PC-9 (cell line): ENCODE measurements around the gene DEFB127. TPM values are rescaled to one million over a fixed set of nuclear protein-coding genes. Genes with fewer than 3 reads are reported as not detected.
"Not testable (repeated sequence)": the region's sequence is repeated elsewhere in the genome, so short reads cannot be mapped to it uniquely, and the experiment has no call there.

Experiments used
- BruUV-seq: library from RNA; stranded (reverse); fragments of 400-500 nt; replicated peaks from 2 replicates; lab custom pipeline; 2021; lab: Mats Ljungman, UMichigan
- CTCF ChIA-PET: fragments of 300-600 bp; sonication (Branson Sonifier 250); formaldehyde crosslinking; loops from one replicate; lab custom pipeline; 2022; ENCODE audit warnings: antibody characterized with exemption; lab: Charles Lee
- POLR2A ChIA-PET: fragments of 300-600 bp; sonication (Branson Sonifier 250); formaldehyde crosslinking; loops from one replicate; lab custom pipeline; 2022; ENCODE audit warnings: antibody characterized with exemption; ENCODE audit not compliant: unreplicated experiment; lab: Charles Lee
- DNase-seq, 2 experiments: peaks; one replicate each; pipeline versions ENCODE4 v3.0.0 to v3.0.0-alpha.2; 2015 to 2022; ENCODE audit warnings: mixed read lengths in 1 of 2
- H2AFZ ChIP-seq: fragments of 200-600 bp; sonication (generic); 2 replicates; pipeline ENCODE4 v1.8.1; 2017; ENCODE audit warnings: antibody characterized with exemption
- H3F3A ChIP-seq: fragments of 200-600 bp; sonication (generic); 2 replicates; pipeline ENCODE4 v1.8.1; 2017; ENCODE audit warnings: antibody characterized with exemption, mild to moderate bottlenecking, low read depth; ENCODE audit not compliant: insufficient read depth
- H3K27ac ChIP-seq: fragments of 200-600 bp; sonication (generic); 2 replicates; pipeline ENCODE4 v1.6.1; 2016; ENCODE audit warnings: mixed run types
- H3K27me3 ChIP-seq: fragments of 200-600 bp; sonication (generic); 2 replicates; pipeline ENCODE4 v1.6.1; 2016; ENCODE audit warnings: low read depth, mixed run types; ENCODE audit not compliant: insufficient read depth
- H3K36me3 ChIP-seq: fragments of 200-600 bp; sonication (generic); 2 replicates; pipeline ENCODE4 v1.6.1; 2016; ENCODE audit warnings: low read depth, mixed run types
- H3K4me1 ChIP-seq: fragments of 200-600 bp; sonication (generic); replicated peaks from 2 replicates; pipeline ENCODE4 v1.6.1; 2016; ENCODE audit warnings: mixed run types; ENCODE audit not compliant: insufficient read depth
- H3K4me2 ChIP-seq: fragments of 200-600 bp; sonication (generic); 2 replicates; pipeline ENCODE4 v1.6.1; 2017; ENCODE audit warnings: mixed run types
- H3K4me3 ChIP-seq: fragments of 200-600 bp; sonication (generic); 2 replicates; pipeline ENCODE4 v1.6.1; 2016; ENCODE audit warnings: mixed run types
- H3K79me2 ChIP-seq: fragments of 200-600 bp; sonication (generic); 2 replicates; pipeline ENCODE4 v1.6.1; 2017; ENCODE audit warnings: low read depth, mixed run types
- H3K9me2 ChIP-seq: fragments of 200-600 bp; sonication (generic); 2 replicates; pipeline ENCODE4 v1.8.1; 2017; ENCODE audit warnings: mild to moderate bottlenecking; ENCODE audit not compliant: insufficient read depth
- H3K9me3 ChIP-seq: fragments of 200-600 bp; sonication (generic); 2 replicates; pipeline ENCODE4 v1.8.1; 2016; ENCODE audit warnings: low read depth; ENCODE audit not compliant: insufficient read depth
- H4K20me1 ChIP-seq: fragments of 200-600 bp; sonication (generic); 2 replicates; pipeline ENCODE4 v1.8.1; 2017; ENCODE audit not compliant: insufficient read depth
- CTCF ChIP-seq: fragments of 200-600 bp; sonication (generic); conservative IDR thresholded peaks from 2 replicates; pipeline ENCODE4 v1.6.1; 2017; ENCODE audit warnings: mixed run types, antibody characterized with exemption, mild to moderate bottlenecking, moderate library complexity
- EZH2 ChIP-seq: fragments of 200-600 bp; sonication (generic); IDR thresholded peaks from 2 replicates; pipeline ENCODE4 v1.8.0; 2017; ENCODE audit warnings: antibody characterized with exemption, low read depth
- intact Hi-C: fragments of 100-400 bp; cut with micrococcal nuclease; formaldehyde crosslinking; loops from one replicate; pipeline ENCODE4 v1.10.0; 2022; ENCODE audit not compliant: unreplicated experiment
- total RNA-seq: library from RNA; stranded (reverse); gene quantifications from 2 replicates; pipeline ENCODE4 v1.2.3, GENCODE V29; 2021

Gene DEFB127
- total RNA-seq, 1 experiment from 2014 or later: not detected

GRCh38 chr20:198225-198624, 41.0 kb downstream of the DEFB127 start:
- intact Hi-C loops: no loop called here
- Histone ChIP-seq H3K4me3 (no peak overlapping the region), H3K4me1 (no peaks in the 10 kb centered on the region), H4K20me1 (no peaks in the 10 kb centered on the region), H3K9me2 (no peaks in the 10 kb centered on the region), H3K79me2 (no peaks in the 10 kb centered on the region), H3F3A (no peaks in the 10 kb centered on the region), H3K27me3 (peaks cover 74% of the 10 kb centered on the region), H3K4me2 (no peak overlapping the region), H3K9me3 (peaks cover 4% of the 10 kb centered on the region; the same call in 1 of the 2 replicates), H2AFZ (no peak overlapping the region), H3K36me3 (no peaks in the 10 kb centered on the region), H3K27ac (no peak overlapping the region)
- CTCF ChIA-PET: interaction anchor here (0.7 kb wide), 1 partner anchor 1511 kb away, joined by 12 read pairs; no protein-coding TSS in a partner anchor
- no TSS peak for BruUV-seq
- no peak for DNase-seq
- POLR2A ChIA-PET: no interaction called here
- TF ChIP-seq EZH2 (no peak), CTCF (no peak)

DNA sequence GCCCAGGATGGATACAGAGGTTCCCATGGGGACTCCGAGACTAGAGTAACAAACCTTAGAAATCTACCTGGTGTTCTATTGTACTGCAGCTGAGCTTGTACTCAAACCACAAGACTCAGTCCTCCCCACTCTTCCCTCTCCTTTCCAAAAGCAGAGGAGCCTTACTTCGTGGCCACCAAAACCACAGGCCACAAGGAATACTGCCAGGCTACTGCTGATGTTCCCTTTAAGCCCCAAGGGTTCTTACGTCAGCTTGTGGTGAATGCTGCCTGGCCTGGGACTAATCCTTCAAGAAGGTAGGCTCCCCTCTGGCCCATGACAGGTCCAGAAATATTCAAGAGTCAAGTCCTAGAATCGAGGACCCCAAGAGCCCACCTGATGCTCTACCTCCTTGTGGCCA, 42.7 kb downstream of the DEFB127 start:
- Histone ChIP-seq H3K79me2 (no peaks in the 10 kb centered on the region), H3K27me3 (peaks cover 65% of the 10 kb centered on the region), H3F3A (no peaks in the 10 kb centered on the region), H3K36me3 (no peaks in the 10 kb centered on the region), H4K20me1 (no peaks in the 10 kb centered on the region), H3K4me3 (no peak overlapping the region), H3K9me2 (no peaks in the 10 kb centered on the region), H2AFZ (no peak overlapping the region), H3K27ac (no peak overlapping the region), H3K9me3 (peaks cover 4% of the 10 kb centered on the region; the same call in 1 of the 2 replicates), H3K4me1 (no peaks in the 10 kb centered on the region), H3K4me2 (no peak overlapping the region)
- ChIA-PET CTCF (no interaction called here), POLR2A (no interaction called here)
- BruUV-seq: no TSS peak
- intact Hi-C loops: no loop called here
- no peak for DNase-seq
- no peak for TF ChIP-seq CTCF
- TF ChIP-seq EZH2: no peak

DNA sequence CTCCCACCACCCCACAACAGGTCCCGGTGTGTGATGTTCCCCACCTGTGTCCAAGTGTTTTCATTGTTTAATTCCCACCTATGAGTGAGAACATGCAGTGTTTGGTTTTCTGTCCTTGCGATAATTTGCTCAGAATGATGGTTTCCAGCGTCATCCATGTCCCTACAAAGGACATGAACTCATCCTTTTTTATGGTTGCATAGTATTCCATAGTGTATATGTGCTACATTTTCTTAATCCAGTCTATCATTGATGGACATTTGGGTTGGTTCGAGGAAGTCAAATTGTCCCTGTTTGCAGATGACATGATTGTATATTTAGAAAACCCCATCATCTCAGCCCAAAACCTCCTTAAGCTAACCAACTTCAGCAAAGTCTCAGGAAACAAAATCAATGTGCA, 46.4 kb downstream of the DEFB127 start:
- H3K79me2 ChIP-seq, H3K27ac ChIP-seq, intact Hi-C loops, H3K4me2 ChIP-seq, H3K9me2 ChIP-seq, H4K20me1 ChIP-seq, CTCF ChIA-PET, H3K36me3 ChIP-seq, H3F3A ChIP-seq, BruUV-seq, H3K4me1 ChIP-seq, H3K9me3 ChIP-seq, H3K4me3 ChIP-seq, H2AFZ ChIP-seq, DNase-seq: not testable (repeated sequence)
- peaks cover 58% of the 10 kb centered on the region for H3K27me3 ChIP-seq
- POLR2A ChIA-PET: interaction anchor here (0.6 kb wide), 1 partner anchor 1691 kb away, joined by 4 read pairs; no protein-coding TSS in a partner anchor

Other genes with a start within 250 kb of the DEFB127 start
- not detected in 2 replicates for gene DEFB125, start 69.8 kb upstream of the DEFB127 start, total RNA-seq
- gene DEFB126, start 14.9 kb upstream of the DEFB127 start, total RNA-seq: not detected in 2 replicates
- not detected in 2 replicates for gene DEFB128, start 32.3 kb downstream of the DEFB127 start, total RNA-seq
- not detected in 2 replicates for gene DEFB129, start 69.8 kb downstream of the DEFB127 start, total RNA-seq
- gene DEFB132, start 100.3 kb downstream of the DEFB127 start, total RNA-seq: not detected in 2 replicates
- 20.7 and 25.7 TPM in 2 replicates for gene C20orf96, start 133.3 kb downstream of the DEFB127 start, total RNA-seq
- 16.0 and 17.7 TPM in 2 replicates for gene ZCCHC3, start 140.1 kb downstream of the DEFB127 start, total RNA-seq
- 49.5 and 57.1 TPM in 2 replicates for gene SOX12, start 168.1 kb downstream of the DEFB127 start, total RNA-seq
- 15.0 and 16.5 TPM in 2 replicates for gene NRSN2, start 189.7 kb downstream of the DEFB127 start, total RNA-seq
- 81.0 and 82.0 TPM in 2 replicates for gene TRIB3, start 223.3 kb downstream of the DEFB127 start, total RNA-seq